WTC11 (cell line): Measurements from ENCODE around the gene KLHL11. TPM values are rescaled to one million over a fixed set of nuclear protein-coding genes. Genes with fewer than 3 reads are reported as not detected.
A peak's percentile ranks its signal among the peaks of the same experiment; 100 is the strongest.

Experiments
- ATAC-seq: fragments of 200-7000 bp; cut with Tn5 transposase; 2 replicates; pipeline ENCODE4 v1.10.0; 2021; ENCODE audit warnings: mild to moderate bottlenecking, moderate library complexity
- CTCF ChIA-PET: fragments of 300-600 bp; sonication (Branson Sonifier 250); formaldehyde crosslinking; loops from one replicate; lab custom pipeline; 2021; ENCODE audit warnings: antibody characterized with exemption; lab: Charles Lee
- POLR2A ChIA-PET: fragments of 350-600 bp; sonication (Branson Sonifier 250); formaldehyde crosslinking; loops from one replicate; lab custom pipeline; 2021; ENCODE audit warnings: antibody characterized with exemption; lab: Charles Lee
- DNase-seq: peaks from one replicate; pipeline ENCODE4 v3.0.0; 2021; ENCODE audit warnings: low spot score
- H3K27ac Mint-ChIP-seq: 2 replicates; pipeline ENCODE4 v1.8.0; 2021; ENCODE audit warnings: mixed read lengths
- H3K27me3 Mint-ChIP-seq: 2 replicates; pipeline ENCODE4 v1.8.0; 2021; ENCODE audit warnings: low read depth, mild to moderate bottlenecking, moderate library complexity, mixed read lengths
- H3K36me3 Mint-ChIP-seq: 2 replicates; pipeline ENCODE4 v1.8.0; 2021; ENCODE audit warnings: mixed read lengths
- H3K4me1 Mint-ChIP-seq: 2 replicates; pipeline ENCODE4 v1.8.0; 2022; ENCODE audit warnings: mixed read lengths
- H3K4me3 Mint-ChIP-seq: 2 replicates; pipeline ENCODE4 v1.8.0; 2021; ENCODE audit warnings: mild to moderate bottlenecking, moderate library complexity, mixed read lengths
- H3K9me3 Mint-ChIP-seq: 2 replicates; pipeline ENCODE4 v1.8.0; 2021; ENCODE audit warnings: mixed read lengths
- AR ChIP-seq: fragments of 250-450 bp; sonication (Bioruptor Pico); IDR thresholded peaks from 2 replicates; pipeline ENCODE4 v1.9.0; 2021; ENCODE audit warnings: mild to moderate bottlenecking
- CBFB ChIP-seq: sonication (generic); formaldehyde crosslinking; IDR thresholded peaks from 2 replicates; pipeline ENCODE4 v1.8.1; 2022; ENCODE audit warnings: mild to moderate bottlenecking, low read depth, missing genetic modification reagents
- CTCF ChIP-seq: fragments of 200-600 bp; IDR thresholded peaks from 2 replicates; pipeline ENCODE4 v1.8.0; 2022; ENCODE audit warnings: antibody characterized with exemption
- ETV6 ChIP-seq: sonication (generic); formaldehyde crosslinking; IDR thresholded peaks from 2 replicates; pipeline ENCODE4 v1.8.1; 2022; ENCODE audit warnings: mild to moderate bottlenecking, missing genetic modification reagents
- FOXK1 ChIP-seq: sonication (generic); formaldehyde crosslinking; IDR thresholded peaks from 2 replicates; pipeline ENCODE4 v1.8.0; 2022; ENCODE audit warnings: mild to moderate bottlenecking, moderate library complexity, missing genetic modification reagents
- GABPB1 ChIP-seq: sonication (generic); formaldehyde crosslinking; IDR thresholded peaks from 2 replicates; pipeline ENCODE4 v1.8.1; 2023; ENCODE audit warnings: mild to moderate bottlenecking, missing genetic modification reagents
- GTF2I ChIP-seq: fragments of 250-450 bp; sonication (Bioruptor Pico); conservative IDR thresholded peaks from 2 replicates; pipeline ENCODE4 v1.4.0; 2021; ENCODE audit warnings: mild to moderate bottlenecking
- HMGXB4 ChIP-seq: sonication (generic); formaldehyde crosslinking; IDR thresholded peaks from 2 replicates; pipeline ENCODE4 v1.8.1; 2023; ENCODE audit warnings: mild to moderate bottlenecking, moderate library complexity, missing genetic modification reagents
- KAT7 ChIP-seq: sonication (generic); formaldehyde crosslinking; IDR thresholded peaks from 2 replicates; pipeline ENCODE4 v1.8.1; 2023; ENCODE audit warnings: missing genetic modification reagents, mild to moderate bottlenecking, borderline replicate concordance
- NFE2L1 ChIP-seq: sonication (generic); formaldehyde crosslinking; IDR thresholded peaks from 2 replicates; pipeline ENCODE4 v1.8.1; 2023; ENCODE audit warnings: missing genetic modification reagents
- NR1H2 ChIP-seq: sonication (generic); formaldehyde crosslinking; IDR thresholded peaks from 2 replicates; pipeline ENCODE4 v1.9.0; 2021; ENCODE audit warnings: mild to moderate bottlenecking, moderate library complexity, missing genetic modification reagents
- NR3C1 ChIP-seq: sonication (generic); formaldehyde crosslinking; conservative IDR thresholded peaks from 2 replicates; pipeline ENCODE4 v1.8.1; 2023; ENCODE audit warnings: low read depth, mild to moderate bottlenecking, missing genetic modification reagents
- SMAD3 ChIP-seq: sonication (generic); formaldehyde crosslinking; IDR thresholded peaks from 2 replicates; pipeline ENCODE4 v1.8.0; 2022; ENCODE audit warnings: missing genetic modification reagents, mild to moderate bottlenecking, borderline replicate concordance
- SOX15 ChIP-seq: fragments of 250-450 bp; sonication (Bioruptor Pico); IDR thresholded peaks from 2 replicates; pipeline ENCODE4 v1.9.0; 2021; ENCODE audit warnings: mild to moderate bottlenecking
- TEAD1 ChIP-seq: sonication (generic); formaldehyde crosslinking; IDR thresholded peaks from 2 replicates; pipeline ENCODE4 v1.8.0; 2022; ENCODE audit warnings: mild to moderate bottlenecking, missing genetic modification reagents
- TEAD4 ChIP-seq: sonication (generic); formaldehyde crosslinking; IDR thresholded peaks from 2 replicates; pipeline ENCODE4 v1.8.0; 2022; ENCODE audit warnings: mild to moderate bottlenecking, missing genetic modification reagents
- ZBTB43 ChIP-seq: sonication (generic); formaldehyde crosslinking; IDR thresholded peaks from 2 replicates; pipeline ENCODE4 v1.8.1; 2023; ENCODE audit warnings: mild to moderate bottlenecking, missing genetic modification reagents
- ZNF138 ChIP-seq: sonication (generic); formaldehyde crosslinking; conservative IDR thresholded peaks from 2 replicates; pipeline ENCODE4 v1.8.1; 2022; ENCODE audit warnings: mild to moderate bottlenecking, moderate library complexity, missing genetic modification reagents
- ZNF232 ChIP-seq: sonication (generic); formaldehyde crosslinking; IDR thresholded peaks from 2 replicates; pipeline ENCODE4 v1.8.0; 2022; ENCODE audit warnings: mild to moderate bottlenecking, missing genetic modification reagents
- ZNF317 ChIP-seq: sonication (generic); formaldehyde crosslinking; IDR thresholded peaks from 2 replicates; pipeline ENCODE4 v1.8.1; 2023; ENCODE audit warnings: low read depth, mild to moderate bottlenecking, moderate library complexity, missing genetic modification reagents, borderline replicate concordance
- ZNF416 ChIP-seq: fragments of 250-450 bp; sonication (Bioruptor Pico); IDR thresholded peaks from 2 replicates; pipeline ENCODE4 v1.9.0; 2021; ENCODE audit warnings: mild to moderate bottlenecking, inconsistent platforms
- total RNA-seq: library from RNA; stranded (reverse); gene quantifications from 3 replicates; pipeline ENCODE4 v1.2.3, GENCODE V29; 2021

The KLHL11 gene
- total RNA-seq, 1 experiment from 2014 or later = 15.0 TPM

GRCh38 chr17:41864836-41865595 lies at the start of gene KLHL11 (continued):
- TF ChIP-seq HMGXB4 (CRISPR knock-in tag) = peak; percentile 80; the same call in 1 of the 2 replicates
- peak; percentile 77; the same call in 1 of the 2 replicates for TF ChIP-seq ETV6 (CRISPR knock-in tag)
- 0 out of 2 replicates have a peak, but pooled peaks have one; percentile 47 for TF ChIP-seq CBFB
- no peak for TF ChIP-seq ZNF138 (CRISPR knock-in tag)
- TF ChIP-seq TEAD1 (CRISPR knock-in tag) = peak; percentile 13; the same call in 1 of the 2 replicates

GRCh38 chr17:41915020-41915419 lies 49.8 kb upstream of the KLHL11 start:
- Mint-ChIP-seq H3K27me3 (no peaks in the 10 kb centered on the region), H3K36me3 (peaks cover 37% of the 10 kb centered on the region), H3K4me1 (peaks cover 47% of the 10 kb centered on the region), H3K9me3 (no peaks in the 10 kb centered on the region), H3K27ac (peak overlapping the region; percentile 94), H3K4me3 (no peak overlapping the region; the same call in 1 of the 2 replicates)
- DNase-seq (no peak), ATAC-seq (no peak)
- no peak for TF ChIP-seq ZNF317 (CRISPR knock-in tag)
- no peak for TF ChIP-seq FOXK1 (CRISPR knock-in tag)
- no peak for TF ChIP-seq AR (CRISPR knock-in tag)
- no peak for TF ChIP-seq NR3C1 (CRISPR knock-in tag)
- no peak for TF ChIP-seq ZBTB43 (CRISPR knock-in tag)
- TF ChIP-seq ZNF138 (CRISPR knock-in tag) = no peak
- no peak for TF ChIP-seq GABPB1 (CRISPR knock-in tag)
- no peak for TF ChIP-seq GTF2I (CRISPR knock-in tag)
- TF ChIP-seq KAT7 (CRISPR knock-in tag) = no peak
- TF ChIP-seq TEAD4 (CRISPR knock-in tag) = no peak
- no peak for TF ChIP-seq NFE2L1 (CRISPR knock-in tag)
- no peak for TF ChIP-seq CTCF
- no peak for TF ChIP-seq ZNF232 (CRISPR knock-in tag)
- no peak for TF ChIP-seq SOX15 (CRISPR knock-in tag)
- TF ChIP-seq SMAD3 (CRISPR knock-in tag) = no peak
- no peak for TF ChIP-seq ZNF416
- no peak for TF ChIP-seq NR1H2 (CRISPR knock-in tag)
- ChIA-PET CTCF (interaction anchor here (1.0 to 8.6 kb wide), 3 partner anchors 15 to 102 kb away, joined by 3 to 134 read pairs (median 21); partner anchors contain the start of genes DNAJC7 and ODAD4), POLR2A (interaction anchor here (1.3 kb wide), 1 partner anchor 44 kb away, joined by 3 read pairs; no protein-coding TSS in a partner anchor)
